ENCODE results near the gene POC1B. TPM values are rescaled to one million over a fixed set of nuclear protein-coding genes. Genes with fewer than 3 reads are reported as not detected.
A peak's percentile ranks its signal among the peaks of the same experiment; 100 is the strongest.
"Not testable (repeated sequence)": the region's sequence is repeated elsewhere in the genome, so short reads cannot be mapped to it uniquely, and the experiment has no call there.

Gene POC1B
- total RNA-seq, 1 experiment from 2014 or later: 43.9 TPM

- DNase-seq (ENCODE audit: extremely low read depth, low read depth): no peak
These were observed 57.1 kb downstream of the POC1B start for GRCh38 chr12:89468648-89469326.

GRCh38 chr12:89468017-89468416 lies 57.8 kb downstream of the POC1B start:
- DNase-seq (ENCODE audit: extremely low read depth, low read depth): no peak

GRCh38 chr12:89464974-89465592 lies 60.8 kb downstream of the POC1B start:
- no peak for DNase-seq (ENCODE audit: extremely low read depth, low read depth)

- DNase-seq (ENCODE audit: extremely low read depth, low read depth): peak; percentile 75
These were observed 63.9 kb downstream of the POC1B start for GRCh38 chr12:89461649-89462612.

GRCh38 chr12:89461190-89461589 lies 64.7 kb downstream of the POC1B start:
- no peak for DNase-seq (ENCODE audit: extremely low read depth, low read depth)

- DNase-seq (ENCODE audit: extremely low read depth, low read depth): not testable (repeated sequence)
These were observed 66.6 kb downstream of the POC1B start for GRCh38 chr12:89459279-89459678.

GRCh38 chr12:89456565-89456964 lies 69.3 kb downstream of the POC1B start:
- DNase-seq (ENCODE audit: extremely low read depth, low read depth): no peak

- no peak for DNase-seq (ENCODE audit: extremely low read depth, low read depth)
These were observed 71.6 kb downstream of the POC1B start for GRCh38 chr12:89454080-89454848.

- no peak for DNase-seq (ENCODE audit: extremely low read depth, low read depth)
These were observed 72.5 kb downstream of the POC1B start for GRCh38 chr12:89453121-89453978.

- peak; percentile 90 for DNase-seq (ENCODE audit: extremely low read depth, low read depth)
These were observed 74.0 kb downstream of the POC1B start for GRCh38 chr12:89451841-89452251.

GRCh38 chr12:89450907-89451306 lies 74.9 kb downstream of the POC1B start:
- DNase-seq (ENCODE audit: extremely low read depth, low read depth): no peak

- no peak for DNase-seq (ENCODE audit: extremely low read depth, low read depth)
These were observed 76.9 kb downstream of the POC1B start for GRCh38 chr12:89448951-89449371.

- DNase-seq (ENCODE audit: extremely low read depth, low read depth): no peak
These were observed 77.3 kb downstream of the POC1B start for GRCh38 chr12:89448526-89448925.

GRCh38 chr12:89439941-89440340 lies 85.9 kb downstream of the POC1B start:
- no peak for DNase-seq (ENCODE audit: extremely low read depth, low read depth)

GRCh38 chr12:89437231-89437630 lies 88.6 kb downstream of the POC1B start:
- no peak for DNase-seq (ENCODE audit: extremely low read depth, low read depth)

GRCh38 chr12:89436062-89436461 lies 89.8 kb downstream of the POC1B start:
- DNase-seq (ENCODE audit: extremely low read depth, low read depth): no peak

GRCh38 chr12:89433634-89434033 lies 92.2 kb downstream of the POC1B start:
- no peak for DNase-seq (ENCODE audit: extremely low read depth, low read depth)

GRCh38 chr12:89432396-89432795 lies 93.5 kb downstream of the POC1B start:
- DNase-seq (ENCODE audit: extremely low read depth, low read depth): no peak

GRCh38 chr12:89429528-89429927 lies 96.3 kb downstream of the POC1B start:
- no peak for DNase-seq (ENCODE audit: extremely low read depth, low read depth)

Measured in NCI-H460 (cell line).